ENCODE results near the gene CACNA1G.

CACNA1G gene

GRCh38 chr17:50614471-50615051, 54.0 kb downstream of the CACNA1G start:
- no peaks in the 10 kb centered on the region for H3K9me3 ChIP-seq (replicated peaks in 1 of 11)
- H3K9ac ChIP-seq, result peak overlapping the region in 1 of 11 experiments; percentile 33; a peak in 1 of 22 replicates
- no peaks in the 10 kb centered on the region for H3K36me3 ChIP-seq
- no peak overlapping the region for H3K4me3 ChIP-seq
- peaks cover 18 to 34% (median 24%) of the 10 kb centered on the region in 10 experiments for H3K4me1 ChIP-seq
- no peaks in the 10 kb centered on the region for H3K27me3 ChIP-seq
- no peak overlapping the region for H3K27ac ChIP-seq
- no peaks in the 10 kb centered on the region for H4K20me1 ChIP-seq
- H3K4me2 ChIP-seq, result peak overlapping the region in 10 of 11 experiments; percentile 28 to 80 (median 52); a peak in 16 of 22 replicates
- no peak for TF ChIP-seq Cebpa-rat (IDR thresholded peaks at IDR 0.05)

DNA sequence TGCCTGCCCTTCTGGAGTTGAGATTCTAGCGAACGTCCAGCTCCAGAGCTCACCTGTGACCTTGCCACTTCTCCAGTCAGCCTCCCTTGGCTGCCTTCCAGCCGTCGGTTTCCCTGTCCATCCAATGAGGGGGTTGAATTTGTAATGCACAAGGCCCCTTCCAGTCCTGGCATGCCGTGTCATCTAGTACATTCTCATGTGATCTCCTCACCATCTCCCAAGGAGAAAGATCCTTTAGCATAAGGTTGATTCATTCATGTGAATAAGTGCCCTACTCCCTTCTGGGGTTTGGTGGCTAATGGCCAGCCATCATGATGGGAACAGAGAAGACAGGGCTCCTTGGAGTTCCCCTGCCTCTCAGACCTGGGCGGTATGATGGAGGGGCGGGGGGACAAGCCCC, 55.3 kb downstream of the CACNA1G start:
- H3K27ac ChIP-seq, result no peak overlapping the region
- peaks cover 22 to 46% (median 34%) of the 10 kb centered on the region in 10 experiments for H3K4me1 ChIP-seq
- H4K20me1 ChIP-seq, result no peaks in the 10 kb centered on the region
- H3K4me3 ChIP-seq, result no peak overlapping the region
- TF ChIP-seq Cebpa-rat (IDR thresholded peaks at IDR 0.05), result no peak
- no peak overlapping the region for H3K9ac ChIP-seq
- H3K9me3 ChIP-seq (replicated peaks in 1 of 11), result no peaks in the 10 kb centered on the region
- no peak overlapping the region for H3K4me2 ChIP-seq
- H3K27me3 ChIP-seq, result no peaks in the 10 kb centered on the region
- no peaks in the 10 kb centered on the region for H3K36me3 ChIP-seq

- no peaks in the 10 kb centered on the region for H3K36me3 ChIP-seq
- H3K4me1 ChIP-seq, result peaks cover 22 to 55% (median 39%) of the 10 kb centered on the region in 10 experiments
- TF ChIP-seq Cebpa-rat (IDR thresholded peaks at IDR 0.05), result no peak
- H3K9me3 ChIP-seq (replicated peaks in 1 of 11), result no peaks in the 10 kb centered on the region
- H3K27ac ChIP-seq, result peak overlapping the region in 5 of 11 experiments; percentile 55 to 80 (median 71); a peak in 7 of 22 replicates
- 0 out of 22 replicates have a peak overlapping the region, but pooled peaks of 1 of the 11 experiments have one; percentile 2 for H3K9ac ChIP-seq
- no peaks in the 10 kb centered on the region for H3K27me3 ChIP-seq
- H4K20me1 ChIP-seq, result no peaks in the 10 kb centered on the region
- no peak overlapping the region for H3K4me3 ChIP-seq
- H3K4me2 ChIP-seq, result peak overlapping the region in 6 of 11 experiments; percentile 49 to 90 (median 82); a peak in 12 of 22 replicates
Measured at GRCh38 chr17:50618300-50618699, 57.8 kb downstream of the CACNA1G start.

DNA sequence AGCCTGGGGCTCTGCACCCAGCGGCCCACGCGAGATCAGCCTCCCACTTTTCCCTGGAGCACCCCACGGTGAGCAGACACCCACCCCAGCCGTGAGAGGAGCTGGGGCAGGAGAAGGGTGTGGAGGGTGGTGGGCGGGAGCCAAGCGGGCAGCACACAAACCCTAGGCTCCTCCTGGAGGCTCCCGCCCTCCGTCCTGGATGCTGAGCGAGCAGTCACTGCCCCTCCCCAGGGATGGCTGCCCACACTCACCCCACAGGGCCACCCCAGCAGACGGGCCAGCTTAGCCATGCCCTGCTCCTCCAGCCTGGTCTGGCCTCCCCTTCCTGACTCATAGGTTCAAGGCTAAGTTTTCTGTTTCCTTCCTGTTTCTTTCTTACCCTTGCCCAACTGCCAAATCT, 58.4 kb downstream of the CACNA1G start:
- Histone ChIP-seq H3K4me1 (peaks cover 19 to 52% (median 36%) of the 10 kb centered on the region in 10 experiments), H3K4me3 (no peak overlapping the region), H3K27ac (peak overlapping the region in 9 of 11 experiments; percentile 6 to 80 (median 57); a peak in 15 of 22 replicates), H3K27me3 (no peaks in the 10 kb centered on the region), H4K20me1 (no peaks in the 10 kb centered on the region), H3K9me3 (replicated peaks in 1 of 11) (no peaks in the 10 kb centered on the region), H3K36me3 (no peaks in the 10 kb centered on the region), H3K4me2 (peak overlapping the region; percentile 49 to 90 (median 59)), H3K9ac (peak overlapping the region in 5 of 11 experiments; percentile 14 to 56 (median 33); a peak in 6 of 22 replicates)
- TF ChIP-seq Cebpa-rat (IDR thresholded peaks at IDR 0.05), result no peak

- peak overlapping the region; percentile 49 to 90 (median 59) for H3K4me2 ChIP-seq
- no peaks in the 10 kb centered on the region for H3K36me3 ChIP-seq
- H3K4me3 ChIP-seq, result no peak overlapping the region
- no peaks in the 10 kb centered on the region for H3K27me3 ChIP-seq
- peak overlapping the region in 8 of 11 experiments; percentile 28 to 80 (median 64); a peak in 14 of 22 replicates for H3K27ac ChIP-seq
- peaks cover 15 to 50% (median 32%) of the 10 kb centered on the region in 10 experiments for H3K4me1 ChIP-seq
- peak overlapping the region in 5 of 11 experiments; percentile 14 to 56 (median 44); a peak in 9 of 22 replicates for H3K9ac ChIP-seq
- H4K20me1 ChIP-seq, result no peaks in the 10 kb centered on the region
- no peaks in the 10 kb centered on the region for H3K9me3 ChIP-seq (replicated peaks in 1 of 11)
- no peak for TF ChIP-seq Cebpa-rat (IDR thresholded peaks at IDR 0.05)
Measured at GRCh38 chr17:50619489-50619888, 59.0 kb downstream of the CACNA1G start.

GRCh38 chr17:50620237-50620636, 59.7 kb downstream of the CACNA1G start:
- no peaks in the 10 kb centered on the region for H3K27me3 ChIP-seq
- peak overlapping the region in 4 of 11 experiments; percentile 71 to 80 (median 72); a peak in 8 of 22 replicates for H3K27ac ChIP-seq
- no peaks in the 10 kb centered on the region for H3K36me3 ChIP-seq
- no peaks in the 10 kb centered on the region for H3K9me3 ChIP-seq (replicated peaks in 1 of 11)
- H3K9ac ChIP-seq, result peak overlapping the region in 3 of 11 experiments; percentile 33 to 56 (median 44); a peak in 4 of 22 replicates
- no peak for TF ChIP-seq Cebpa-rat (IDR thresholded peaks at IDR 0.05)
- peak overlapping the region in 6 of 11 experiments; percentile 59 to 90 (median 82); a peak in 10 of 22 replicates for H3K4me2 ChIP-seq
- no peaks in the 10 kb centered on the region for H4K20me1 ChIP-seq
- H3K4me3 ChIP-seq, result no peak overlapping the region
- H3K4me1 ChIP-seq, result peaks cover 19 to 57% (median 36%) of the 10 kb centered on the region in 10 experiments

GRCh38 chr17:50620858-50621257, 60.3 kb downstream of the CACNA1G start:
- Histone ChIP-seq H4K20me1 (no peaks in the 10 kb centered on the region), H3K36me3 (no peaks in the 10 kb centered on the region), H3K27me3 (no peaks in the 10 kb centered on the region), H3K4me3 (no peak overlapping the region), H3K27ac (no peak overlapping the region), H3K9ac (no peak overlapping the region), H3K9me3 (replicated peaks in 1 of 11) (no peaks in the 10 kb centered on the region), H3K4me2 (peak overlapping the region in 4 of 11 experiments; percentile 79 to 90 (median 86); a peak in 6 of 22 replicates), H3K4me1 (peaks cover 26 to 63% (median 42%) of the 10 kb centered on the region in 10 experiments)
- no peak for TF ChIP-seq Cebpa-rat (IDR thresholded peaks at IDR 0.05)

DNA sequence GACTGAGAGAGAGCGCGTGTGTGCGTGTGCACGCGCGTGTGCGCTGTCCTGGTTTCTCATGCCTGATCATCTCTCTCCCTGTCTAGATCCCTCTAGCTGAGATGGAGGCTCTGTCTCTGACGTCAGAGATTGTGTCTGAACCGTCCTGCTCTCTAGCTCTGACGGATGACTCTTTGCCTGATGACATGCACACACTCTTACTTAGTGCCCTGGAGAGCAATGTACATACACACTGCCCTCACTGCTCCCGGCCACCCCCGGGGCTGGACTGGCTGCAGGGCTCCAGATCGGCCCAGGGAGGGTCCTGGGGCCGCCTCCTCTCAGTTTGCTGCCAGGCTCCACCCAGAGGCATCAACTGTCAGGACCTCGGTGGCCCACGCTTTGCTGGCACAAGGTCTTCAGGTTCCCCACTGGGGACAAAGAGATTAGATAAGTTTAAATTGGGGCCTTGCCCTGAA, 61.1 kb downstream of the CACNA1G start:
- Histone ChIP-seq H3K9me3 (replicated peaks in 1 of 11) (no peaks in the 10 kb centered on the region), H3K27me3 (no peaks in the 10 kb centered on the region), H3K27ac (no peak overlapping the region)

GRCh38 chr17:50624321-50624934, 63.9 kb downstream of the CACNA1G start:
- H3K9me3 ChIP-seq (replicated peaks in 1 of 11), result no peaks in the 10 kb centered on the region
- H3K27ac ChIP-seq, result no peak overlapping the region
- H3K4me3 ChIP-seq, result no peak overlapping the region
- H3K36me3 ChIP-seq, result no peaks in the 10 kb centered on the region
- peak overlapping the region in 7 of 11 experiments; percentile 38 to 84 (median 69); a peak in 9 of 22 replicates for H3K4me2 ChIP-seq
- H3K9ac ChIP-seq, result no peak overlapping the region
- peaks cover 0 to 8% (median 0%) of the 10 kb centered on the region in 11 experiments; a peak in 1 of 22 replicates for H3K27me3 ChIP-seq
- H3K4me1 ChIP-seq, result peaks cover 36 to 60% (median 50%) of the 10 kb centered on the region in 10 experiments
- TF ChIP-seq Cebpa-rat (IDR thresholded peaks at IDR 0.05), result no peak
- H4K20me1 ChIP-seq, result no peaks in the 10 kb centered on the region; a peak in 1 of 22 replicates

More for the DNA sequence above, 61.1 kb downstream of the CACNA1G start:
- peaks cover 33 to 70% (median 50%) of the 10 kb centered on the region in 10 experiments for H3K4me1 ChIP-seq
- H3K4me2 ChIP-seq, result peak overlapping the region in 5 of 11 experiments; percentile 24 to 90 (median 82); a peak in 8 of 22 replicates
- no peak for TF ChIP-seq Cebpa-rat (IDR thresholded peaks at IDR 0.05)
- H3K9ac ChIP-seq, result no peak overlapping the region; a peak in 1 of 22 replicates
- H3K36me3 ChIP-seq, result no peaks in the 10 kb centered on the region
- no peaks in the 10 kb centered on the region for H4K20me1 ChIP-seq
- H3K4me3 ChIP-seq, result no peak overlapping the region

Data from BLaER1 treated with 17β-estradiol and CSF1 and Interleukin-3, amounts not matched to agents 10 nM and 100 nM (cell line).